ENCODE data around the gene EFNA2. TPM values are rescaled to one million over a fixed set of nuclear protein-coding genes. Genes with fewer than 3 reads are reported as not detected.

Gene EFNA2
- total and polyA plus RNA-seq, 2 experiments from 2014 or later: 2.7 to 10.3 TPM

DNA sequence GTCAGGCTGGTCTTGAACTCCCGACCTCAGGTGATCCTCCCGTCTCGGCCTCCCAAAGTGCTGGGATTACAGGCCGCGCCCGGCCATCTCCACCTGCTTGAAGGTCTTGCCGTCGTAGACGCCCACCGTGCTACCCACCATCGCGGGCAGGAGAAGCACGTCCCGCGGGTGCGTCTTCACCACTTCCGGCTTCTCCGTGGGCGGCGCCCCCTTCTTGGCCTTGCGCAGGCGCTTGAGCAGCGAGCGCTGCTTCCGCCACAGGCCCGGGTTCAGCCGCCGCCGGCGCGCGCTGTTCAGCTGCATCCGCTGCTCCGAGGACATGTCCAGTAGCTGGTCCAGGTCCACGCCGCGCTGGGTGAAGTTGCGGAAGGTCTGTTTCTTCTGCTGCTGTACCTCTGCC, 21.6 kb downstream of the EFNA2 start:
- H3K27ac Mint-ChIP-seq: no peak overlapping the region
- TF ChIP-seq POLR2AphosphoS5 (IDR thresholded peaks at IDR 0.05; ENCODE audit: low read depth) (no peak), CREB1 (CRISPR knock-in tag; IDR thresholded peaks at IDR 0.05; ENCODE audit: low read depth) (no peak), ZNF331 (CRISPR knock-in tag; IDR thresholded peaks at IDR 0.05; ENCODE audit: low read depth) (no peak), ZNF114 (CRISPR knock-in tag; IDR thresholded peaks at IDR 0.05) (no peak), EZH2phosphoT487 (IDR thresholded peaks at IDR 0.05; ENCODE audit: unreplicated experiment) (no peak), STAT1 (IDR thresholded peaks at IDR 0.05; ENCODE audit: unreplicated experiment) (no peak), NANOG (IDR thresholded peaks at IDR 0.05; ENCODE audit: borderline replicate concordance) (no peak), EZH2 (IDR thresholded peaks at IDR 0.05; ENCODE audit: low read depth, unreplicated experiment) (no peak), JUNB (IDR thresholded peaks at IDR 0.05; ENCODE audit: unreplicated experiment) (no peak)
- TF ChIP-seq, protein P1, sequence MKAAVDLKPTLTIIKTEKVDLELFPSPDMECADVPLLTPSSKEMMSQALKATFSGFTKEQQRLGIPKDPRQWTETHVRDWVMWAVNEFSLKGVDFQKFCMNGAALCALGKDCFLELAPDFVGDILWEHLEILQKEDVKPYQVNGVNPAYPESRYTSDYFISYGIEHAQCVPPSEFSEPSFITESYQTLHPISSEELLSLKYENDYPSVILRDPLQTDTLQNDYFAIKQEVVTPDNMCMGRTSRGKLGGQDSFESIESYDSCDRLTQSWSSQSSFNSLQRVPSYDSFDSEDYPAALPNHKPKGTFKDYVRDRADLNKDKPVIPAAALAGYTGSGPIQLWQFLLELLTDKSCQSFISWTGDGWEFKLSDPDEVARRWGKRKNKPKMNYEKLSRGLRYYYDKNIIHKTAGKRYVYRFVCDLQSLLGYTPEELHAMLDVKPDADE (IDR thresholded peaks at IDR 0.05): no peak
- TF ChIP-seq, protein P2, sequence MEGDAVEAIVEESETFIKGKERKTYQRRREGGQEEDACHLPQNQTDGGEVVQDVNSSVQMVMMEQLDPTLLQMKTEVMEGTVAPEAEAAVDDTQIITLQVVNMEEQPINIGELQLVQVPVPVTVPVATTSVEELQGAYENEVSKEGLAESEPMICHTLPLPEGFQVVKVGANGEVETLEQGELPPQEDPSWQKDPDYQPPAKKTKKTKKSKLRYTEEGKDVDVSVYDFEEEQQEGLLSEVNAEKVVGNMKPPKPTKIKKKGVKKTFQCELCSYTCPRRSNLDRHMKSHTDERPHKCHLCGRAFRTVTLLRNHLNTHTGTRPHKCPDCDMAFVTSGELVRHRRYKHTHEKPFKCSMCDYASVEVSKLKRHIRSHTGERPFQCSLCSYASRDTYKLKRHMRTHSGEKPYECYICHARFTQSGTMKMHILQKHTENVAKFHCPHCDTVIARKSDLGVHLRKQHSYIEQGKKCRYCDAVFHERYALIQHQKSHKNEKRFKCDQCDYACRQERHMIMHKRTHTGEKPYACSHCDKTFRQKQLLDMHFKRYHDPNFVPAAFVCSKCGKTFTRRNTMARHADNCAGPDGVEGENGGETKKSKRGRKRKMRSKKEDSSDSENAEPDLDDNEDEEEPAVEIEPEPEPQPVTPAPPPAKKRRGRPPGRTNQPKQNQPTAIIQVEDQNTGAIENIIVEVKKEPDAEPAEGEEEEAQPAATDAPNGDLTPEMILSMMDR (conservative IDR thresholded peaks at IDR 0.05; ENCODE audit: low read depth in 2 of 2): no peak
- TF ChIP-seq, protein P3, sequence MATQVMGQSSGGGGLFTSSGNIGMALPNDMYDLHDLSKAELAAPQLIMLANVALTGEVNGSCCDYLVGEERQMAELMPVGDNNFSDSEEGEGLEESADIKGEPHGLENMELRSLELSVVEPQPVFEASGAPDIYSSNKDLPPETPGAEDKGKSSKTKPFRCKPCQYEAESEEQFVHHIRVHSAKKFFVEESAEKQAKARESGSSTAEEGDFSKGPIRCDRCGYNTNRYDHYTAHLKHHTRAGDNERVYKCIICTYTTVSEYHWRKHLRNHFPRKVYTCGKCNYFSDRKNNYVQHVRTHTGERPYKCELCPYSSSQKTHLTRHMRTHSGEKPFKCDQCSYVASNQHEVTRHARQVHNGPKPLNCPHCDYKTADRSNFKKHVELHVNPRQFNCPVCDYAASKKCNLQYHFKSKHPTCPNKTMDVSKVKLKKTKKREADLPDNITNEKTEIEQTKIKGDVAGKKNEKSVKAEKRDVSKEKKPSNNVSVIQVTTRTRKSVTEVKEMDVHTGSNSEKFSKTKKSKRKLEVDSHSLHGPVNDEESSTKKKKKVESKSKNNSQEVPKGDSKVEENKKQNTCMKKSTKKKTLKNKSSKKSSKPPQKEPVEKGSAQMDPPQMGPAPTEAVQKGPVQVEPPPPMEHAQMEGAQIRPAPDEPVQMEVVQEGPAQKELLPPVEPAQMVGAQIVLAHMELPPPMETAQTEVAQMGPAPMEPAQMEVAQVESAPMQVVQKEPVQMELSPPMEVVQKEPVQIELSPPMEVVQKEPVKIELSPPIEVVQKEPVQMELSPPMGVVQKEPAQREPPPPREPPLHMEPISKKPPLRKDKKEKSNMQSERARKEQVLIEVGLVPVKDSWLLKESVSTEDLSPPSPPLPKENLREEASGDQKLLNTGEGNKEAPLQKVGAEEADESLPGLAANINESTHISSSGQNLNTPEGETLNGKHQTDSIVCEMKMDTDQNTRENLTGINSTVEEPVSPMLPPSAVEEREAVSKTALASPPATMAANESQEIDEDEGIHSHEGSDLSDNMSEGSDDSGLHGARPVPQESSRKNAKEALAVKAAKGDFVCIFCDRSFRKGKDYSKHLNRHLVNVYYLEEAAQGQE (IDR thresholded peaks at IDR 0.05; ENCODE audit: unreplicated experiment): no peak
- TF ChIP-seq, protein P4, sequence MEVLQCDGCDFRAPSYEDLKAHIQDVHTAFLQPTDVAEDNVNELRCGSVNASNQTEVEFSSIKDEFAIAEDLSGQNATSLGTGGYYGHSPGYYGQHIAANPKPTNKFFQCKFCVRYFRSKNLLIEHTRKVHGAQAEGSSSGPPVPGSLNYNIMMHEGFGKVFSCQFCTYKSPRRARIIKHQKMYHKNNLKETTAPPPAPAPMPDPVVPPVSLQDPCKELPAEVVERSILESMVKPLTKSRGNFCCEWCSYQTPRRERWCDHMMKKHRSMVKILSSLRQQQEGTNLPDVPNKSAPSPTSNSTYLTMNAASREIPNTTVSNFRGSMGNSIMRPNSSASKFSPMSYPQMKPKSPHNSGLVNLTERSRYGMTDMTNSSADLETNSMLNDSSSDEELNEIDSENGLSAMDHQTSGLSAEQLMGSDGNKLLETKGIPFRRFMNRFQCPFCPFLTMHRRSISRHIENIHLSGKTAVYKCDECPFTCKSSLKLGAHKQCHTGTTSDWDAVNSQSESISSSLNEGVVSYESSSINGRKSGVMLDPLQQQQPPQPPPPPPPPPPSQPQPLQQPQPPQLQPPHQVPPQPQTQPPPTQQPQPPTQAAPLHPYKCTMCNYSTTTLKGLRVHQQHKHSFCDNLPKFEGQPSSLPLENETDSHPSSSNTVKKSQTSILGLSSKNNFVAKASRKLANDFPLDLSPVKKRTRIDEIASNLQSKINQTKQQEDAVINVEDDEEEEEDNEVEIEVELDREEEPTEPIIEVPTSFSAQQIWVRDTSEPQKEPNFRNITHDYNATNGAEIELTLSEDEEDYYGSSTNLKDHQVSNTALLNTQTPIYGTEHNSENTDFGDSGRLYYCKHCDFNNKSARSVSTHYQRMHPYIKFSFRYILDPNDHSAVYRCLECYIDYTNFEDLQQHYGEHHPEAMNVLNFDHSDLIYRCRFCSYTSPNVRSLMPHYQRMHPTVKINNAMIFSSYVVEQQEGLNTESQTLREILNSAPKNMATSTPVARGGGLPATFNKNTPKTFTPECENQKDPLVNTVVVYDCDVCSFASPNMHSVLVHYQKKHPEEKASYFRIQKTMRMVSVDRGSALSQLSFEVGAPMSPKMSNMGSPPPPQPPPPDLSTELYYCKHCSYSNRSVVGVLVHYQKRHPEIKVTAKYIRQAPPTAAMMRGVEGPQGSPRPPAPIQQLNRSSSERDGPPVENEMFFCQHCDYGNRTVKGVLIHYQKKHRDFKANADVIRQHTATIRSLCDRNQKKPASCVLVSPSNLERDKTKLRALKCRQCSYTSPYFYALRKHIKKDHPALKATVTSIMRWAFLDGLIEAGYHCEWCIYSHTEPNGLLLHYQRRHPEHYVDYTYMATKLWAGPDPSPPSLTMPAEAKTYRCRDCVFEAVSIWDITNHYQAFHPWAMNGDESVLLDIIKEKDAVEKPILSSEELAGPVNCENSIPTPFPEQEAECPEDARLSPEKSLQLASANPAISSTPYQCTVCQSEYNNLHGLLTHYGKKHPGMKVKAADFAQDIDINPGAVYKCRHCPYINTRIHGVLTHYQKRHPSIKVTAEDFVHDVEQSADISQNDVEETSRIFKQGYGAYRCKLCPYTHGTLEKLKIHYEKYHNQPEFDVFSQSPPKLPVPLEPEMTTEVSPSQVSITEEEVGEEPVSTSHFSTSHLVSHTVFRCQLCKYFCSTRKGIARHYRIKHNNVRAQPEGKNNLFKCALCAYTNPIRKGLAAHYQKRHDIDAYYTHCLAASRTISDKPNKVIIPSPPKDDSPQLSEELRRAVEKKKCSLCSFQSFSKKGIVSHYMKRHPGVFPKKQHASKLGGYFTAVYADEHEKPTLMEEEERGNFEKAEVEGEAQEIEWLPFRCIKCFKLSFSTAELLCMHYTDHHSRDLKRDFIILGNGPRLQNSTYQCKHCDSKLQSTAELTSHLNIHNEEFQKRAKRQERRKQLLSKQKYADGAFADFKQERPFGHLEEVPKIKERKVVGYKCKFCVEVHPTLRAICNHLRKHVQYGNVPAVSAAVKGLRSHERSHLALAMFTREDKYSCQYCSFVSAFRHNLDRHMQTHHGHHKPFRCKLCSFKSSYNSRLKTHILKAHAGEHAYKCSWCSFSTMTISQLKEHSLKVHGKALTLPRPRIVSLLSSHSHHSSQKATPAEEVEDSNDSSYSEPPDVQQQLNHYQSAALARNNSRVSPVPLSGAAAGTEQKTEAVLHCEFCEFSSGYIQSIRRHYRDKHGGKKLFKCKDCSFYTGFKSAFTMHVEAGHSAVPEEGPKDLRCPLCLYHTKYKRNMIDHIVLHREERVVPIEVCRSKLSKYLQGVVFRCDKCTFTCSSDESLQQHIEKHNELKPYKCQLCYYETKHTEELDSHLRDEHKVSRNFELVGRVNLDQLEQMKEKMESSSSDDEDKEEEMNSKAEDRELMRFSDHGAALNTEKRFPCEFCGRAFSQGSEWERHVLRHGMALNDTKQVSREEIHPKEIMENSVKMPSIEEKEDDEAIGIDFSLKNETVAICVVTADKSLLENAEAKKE (CRISPR knock-in tag; IDR thresholded peaks at IDR 0.05): no peak
- DNase-seq (ENCODE audit: low spot score) (no peak), ATAC-seq (no peak)
- H3K4me1 ChIP-seq (ENCODE audit: insufficient read depth): no peaks in the 10 kb centered on the region
- H2AFZ ChIP-seq: no peak overlapping the region
- no peak overlapping the region for H3K4me3 Mint-ChIP-seq
- H3K79me2 ChIP-seq (replicated peaks; ENCODE audit: insufficient read depth): no peaks in the 10 kb centered on the region
- peaks cover 7% of the 10 kb centered on the region for H3K27me3 Mint-ChIP-seq (ENCODE audit: insufficient read depth, low read depth, poor library complexity)
- no peak overlapping the region for H3K4me3 ChIP-seq
- H3K36me3 ChIP-seq (ENCODE audit: insufficient read depth): no peaks in the 10 kb centered on the region
- H3F3A ChIP-seq (replicated peaks; ENCODE audit: low read depth): 0 out of 2 replicates have a peak, but pooled peaks cover 4% of the 10 kb centered on the region
- no peaks in the 10 kb centered on the region for H3K4me1 Mint-ChIP-seq
- no peak overlapping the region for H3K27ac ChIP-seq (ENCODE audit: low read depth)
- no peaks in the 10 kb centered on the region for H3K36me3 Mint-ChIP-seq (ENCODE audit: low read depth)
- no peak overlapping the region for H3K4me2 ChIP-seq
- no peaks in the 10 kb centered on the region for H3K9me3 Mint-ChIP-seq
- no peaks in the 10 kb centered on the region for H4K20me1 ChIP-seq (replicated peaks; ENCODE audit: insufficient read depth)
- no peaks in the 10 kb centered on the region for H3K9me2 ChIP-seq (ENCODE audit: insufficient read depth)
- no peaks in the 10 kb centered on the region for H3K27me3 ChIP-seq (ENCODE audit: insufficient read depth)

All from GM23338 (cell line).